DMS 273 treated with DMSO at 0.1 percent for 48 hours (cell line): ENCODE measurements around the gene CXCL3.

ENCODE experiments used
- DNase-seq: peaks from one replicate; lab custom pipeline; 2025; lab: John Stamatoyannopoulos, UW

The CXCL3 gene

DNA sequence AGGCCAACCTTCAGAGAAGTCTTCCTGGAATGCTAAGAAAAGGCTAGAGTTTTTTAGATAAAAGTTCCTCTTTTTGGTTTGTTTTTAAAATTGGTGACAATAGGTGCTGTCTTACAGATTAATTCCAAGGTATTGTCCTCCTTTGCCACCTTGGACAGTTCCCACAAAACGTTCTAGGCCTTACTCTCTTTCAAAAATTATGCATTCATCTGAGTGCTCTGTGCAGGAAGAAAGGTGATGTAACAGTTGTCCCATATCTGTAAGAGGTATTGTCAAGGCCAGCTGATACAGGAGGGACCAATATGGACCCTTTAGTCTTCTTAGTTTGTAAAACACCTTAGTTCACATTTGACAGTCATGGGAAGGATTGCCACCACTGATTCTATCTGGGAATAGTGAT, 24.2 kb downstream of the CXCL3 start:
- DNase-seq = no peak

DNA sequence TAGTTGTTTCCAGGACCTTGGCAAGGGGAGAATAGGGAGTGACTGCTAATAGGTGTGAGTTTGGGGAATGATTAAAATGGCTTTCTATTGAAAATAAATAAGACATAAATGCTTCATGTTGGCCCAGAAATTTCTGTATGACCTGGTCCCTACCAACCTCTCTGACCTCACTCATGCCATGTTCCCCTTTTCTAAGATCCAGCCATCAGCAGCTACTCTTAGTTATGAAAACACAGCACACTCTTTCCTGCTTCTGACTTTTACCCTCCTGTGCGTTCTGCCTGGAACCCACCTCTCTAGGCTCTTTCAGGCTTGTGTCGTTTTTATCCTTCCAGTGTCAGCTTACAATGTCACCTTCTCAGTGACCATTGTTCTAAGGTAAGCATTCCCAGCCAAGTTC, 25.2 kb downstream of the CXCL3 start:
- no peak for DNase-seq

DNA sequence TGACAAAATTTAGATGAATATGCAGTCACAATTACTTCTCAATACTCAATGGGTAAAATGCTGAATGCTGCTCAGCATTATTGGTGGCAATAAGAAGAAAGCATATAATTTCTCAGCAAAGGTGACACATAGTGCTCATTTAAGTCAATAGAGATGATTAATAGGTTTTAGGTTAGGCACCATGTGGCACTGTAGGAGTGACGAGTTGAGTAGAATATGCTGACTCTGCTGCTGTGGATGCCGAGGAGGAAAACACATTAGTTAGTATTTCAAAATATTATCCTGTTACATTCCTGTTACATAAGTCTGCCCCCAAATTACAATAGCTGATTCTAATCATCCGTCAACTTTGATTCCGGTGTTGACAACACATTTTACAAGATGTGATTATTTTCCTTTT, 26.4 kb downstream of the CXCL3 start:
- no peak for DNase-seq

DNA sequence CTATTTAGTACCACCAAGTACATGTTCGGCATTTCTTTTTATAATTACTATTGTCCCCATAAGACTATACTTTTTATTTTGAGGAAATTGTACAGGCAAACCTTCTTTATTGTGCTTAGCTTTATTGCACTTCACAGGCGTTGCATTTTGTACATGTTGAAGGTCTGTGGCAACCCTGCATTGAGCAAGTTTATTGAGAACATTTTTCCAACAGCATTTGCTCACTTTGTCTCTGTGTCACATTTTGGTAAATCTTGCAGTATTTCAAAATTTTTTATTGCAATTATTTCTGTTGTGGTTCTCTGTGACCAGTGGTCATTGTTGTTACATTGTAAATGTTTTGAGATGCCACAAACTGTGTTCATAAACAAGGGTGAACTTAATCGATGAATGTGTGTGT, 29.2 kb downstream of the CXCL3 start:
- DNase-seq = no peak

DNA sequence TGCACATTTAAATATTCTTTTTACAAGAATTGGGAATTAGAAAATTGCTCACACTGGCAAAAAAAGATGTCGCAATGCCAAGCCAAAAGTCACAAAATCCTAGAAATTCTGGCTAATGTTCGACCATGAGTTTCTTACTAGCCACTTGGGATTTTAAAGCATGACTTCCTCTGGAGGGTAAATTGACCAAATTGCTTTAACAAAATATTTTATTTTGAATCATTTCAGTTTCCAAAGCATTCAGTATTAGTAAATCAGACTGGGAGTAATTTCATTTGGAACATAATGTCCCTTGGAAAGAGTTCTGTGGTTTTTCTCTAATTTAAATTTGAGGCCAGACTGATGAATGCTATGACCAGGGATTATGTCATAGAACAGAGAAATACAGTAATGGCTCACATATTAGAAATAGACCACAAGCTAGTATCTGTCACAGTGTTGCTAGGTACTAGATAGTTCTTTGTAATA, 32.4 kb downstream of the CXCL3 start:
- no peak for DNase-seq

DNA sequence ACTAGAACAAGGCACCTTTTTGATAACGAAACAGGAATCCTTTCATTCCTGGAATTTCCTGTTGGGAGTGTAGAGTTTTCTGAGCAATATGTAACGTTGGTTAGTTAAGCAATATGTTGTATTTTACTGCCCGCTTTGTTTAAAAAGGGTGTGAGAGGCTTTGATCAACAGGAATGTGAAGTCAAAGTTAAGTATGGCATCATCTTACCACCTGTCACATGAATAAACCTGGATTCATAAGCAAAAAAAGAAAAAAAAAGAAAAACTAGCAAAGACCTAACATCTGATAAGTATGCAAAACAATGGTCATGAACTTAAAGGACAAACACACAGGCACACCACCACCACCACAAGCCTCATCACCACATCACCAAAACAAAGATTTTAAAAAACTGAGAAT, 33.0 kb downstream of the CXCL3 start:
- DNase-seq = no peak

DNA sequence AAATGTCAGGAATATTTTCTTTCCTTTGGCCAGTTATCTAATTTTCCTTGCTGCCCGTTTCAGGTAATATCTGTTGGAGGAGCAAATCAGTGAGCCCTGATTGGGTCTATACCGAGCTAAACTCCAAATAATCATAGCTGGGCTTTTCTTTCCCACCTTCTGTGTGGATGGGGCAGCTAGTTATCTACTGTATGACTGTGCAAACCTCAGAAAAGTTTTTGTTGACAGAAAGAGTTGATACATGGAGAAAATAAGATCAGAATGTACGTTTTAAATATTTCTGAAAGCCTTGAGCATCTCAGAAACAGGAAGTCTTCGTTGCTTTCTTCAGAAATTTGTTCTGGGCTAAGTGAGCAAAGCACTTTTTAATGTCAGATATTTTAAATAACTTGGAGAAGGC, 33.8 kb downstream of the CXCL3 start:
- DNase-seq = no peak

DNA sequence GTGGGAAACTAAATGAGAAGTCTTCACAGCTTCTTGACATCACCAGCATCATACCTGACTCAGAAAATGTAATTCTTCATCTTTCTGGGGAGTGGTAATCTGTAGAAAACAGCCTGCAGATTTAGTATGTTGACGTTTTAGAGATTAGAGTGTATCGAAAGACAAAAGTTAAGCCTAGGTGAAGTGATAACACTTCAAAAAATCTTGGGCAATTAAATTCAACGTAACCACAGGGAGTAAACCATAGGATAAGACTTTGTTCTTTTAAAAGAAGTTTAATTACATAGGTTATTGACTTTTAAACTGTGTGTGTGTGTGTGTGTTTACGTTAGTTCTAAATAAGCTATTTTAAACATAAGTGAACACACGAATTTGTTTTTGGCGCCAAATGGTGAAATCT, 38.2 kb downstream of the CXCL3 start:
- no peak for DNase-seq

DNA sequence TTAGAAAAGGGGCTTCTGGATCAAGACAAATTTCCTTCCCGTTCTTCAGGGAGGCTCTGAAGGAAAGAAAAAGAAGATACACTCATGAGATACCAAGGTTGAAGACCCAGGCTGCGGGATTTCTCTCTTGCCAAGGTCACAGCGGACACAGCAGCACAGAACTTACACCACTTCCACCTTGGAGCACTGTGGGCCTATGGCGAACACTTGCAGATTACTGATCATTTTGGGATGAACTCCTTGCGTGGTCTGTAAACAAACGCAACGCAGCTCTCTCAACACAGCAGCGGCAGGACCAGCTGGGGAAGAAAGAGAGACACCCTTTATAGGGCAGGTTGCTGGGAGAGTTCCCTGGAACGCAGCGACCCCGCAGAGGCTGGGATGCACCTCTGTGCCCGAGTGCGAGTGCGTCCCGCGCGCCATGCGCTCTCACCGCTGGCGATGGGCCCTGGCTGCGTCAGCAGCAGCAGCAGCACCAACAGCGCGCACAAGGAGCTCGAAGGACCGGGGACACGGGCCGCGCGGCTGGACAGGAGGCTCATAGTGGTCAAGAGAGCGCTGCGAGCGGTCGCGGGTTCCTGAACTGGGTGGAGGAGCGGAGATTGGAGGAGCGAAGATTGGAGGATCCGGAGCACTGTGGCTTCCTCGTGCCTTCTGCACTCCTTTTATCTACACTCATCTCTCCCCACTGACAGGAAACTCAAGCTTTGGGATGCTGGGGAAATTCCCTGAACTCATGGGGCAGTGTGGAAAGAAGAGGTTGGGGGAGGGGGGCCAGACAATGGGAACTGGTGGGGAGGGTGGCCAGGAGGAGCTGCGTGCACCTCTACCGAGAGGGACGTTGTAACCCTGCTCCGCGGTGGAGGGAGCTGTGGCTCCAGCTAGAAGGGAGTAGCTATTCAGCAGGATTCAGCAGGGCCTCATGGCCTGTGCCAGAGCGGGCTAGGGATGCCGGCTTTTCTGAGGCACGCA, 40.2 kb downstream of the CXCL3 start, which contains the start of gene CXCL5:
TSS of gene CXCL5 (minus strand) at position 638 of the 972 bp plus-strand sequence. CDS start at position 542, 96 bp downstream.
- DNase-seq = no peak

DNA sequence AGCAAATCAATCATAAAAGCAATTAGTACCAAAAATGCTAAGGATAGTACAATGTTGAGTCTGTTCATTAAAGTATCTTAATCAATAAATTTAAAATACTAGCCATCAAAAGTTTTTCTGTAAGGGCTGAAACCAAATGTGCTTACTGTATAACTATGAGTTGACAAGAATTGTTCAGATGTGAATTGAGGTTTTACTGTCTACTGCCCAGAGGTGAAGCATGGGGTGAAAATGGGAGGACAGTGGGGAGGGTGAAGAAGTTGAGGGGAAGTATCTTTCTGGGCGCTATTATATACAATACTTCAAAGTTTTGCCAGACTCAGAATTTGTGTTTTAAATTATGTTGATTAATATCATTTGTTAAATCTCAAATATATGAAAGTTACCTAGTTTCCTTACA, 46.4 kb downstream of the CXCL3 start:
- no peak for DNase-seq

DNA sequence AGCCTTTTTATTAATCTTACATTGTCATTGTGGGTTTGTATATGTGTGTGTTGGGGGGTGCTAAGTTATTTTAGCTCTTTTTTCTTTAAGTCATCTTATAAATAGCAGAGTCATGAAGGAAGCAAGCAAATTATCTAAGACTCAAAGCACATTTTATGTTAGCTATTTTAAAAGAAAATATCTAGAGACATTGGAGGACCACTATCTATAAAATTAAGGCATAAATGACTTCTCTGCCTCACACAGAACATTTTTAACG, 46.8 kb downstream of the CXCL3 start:
- DNase-seq = no peak

DNA sequence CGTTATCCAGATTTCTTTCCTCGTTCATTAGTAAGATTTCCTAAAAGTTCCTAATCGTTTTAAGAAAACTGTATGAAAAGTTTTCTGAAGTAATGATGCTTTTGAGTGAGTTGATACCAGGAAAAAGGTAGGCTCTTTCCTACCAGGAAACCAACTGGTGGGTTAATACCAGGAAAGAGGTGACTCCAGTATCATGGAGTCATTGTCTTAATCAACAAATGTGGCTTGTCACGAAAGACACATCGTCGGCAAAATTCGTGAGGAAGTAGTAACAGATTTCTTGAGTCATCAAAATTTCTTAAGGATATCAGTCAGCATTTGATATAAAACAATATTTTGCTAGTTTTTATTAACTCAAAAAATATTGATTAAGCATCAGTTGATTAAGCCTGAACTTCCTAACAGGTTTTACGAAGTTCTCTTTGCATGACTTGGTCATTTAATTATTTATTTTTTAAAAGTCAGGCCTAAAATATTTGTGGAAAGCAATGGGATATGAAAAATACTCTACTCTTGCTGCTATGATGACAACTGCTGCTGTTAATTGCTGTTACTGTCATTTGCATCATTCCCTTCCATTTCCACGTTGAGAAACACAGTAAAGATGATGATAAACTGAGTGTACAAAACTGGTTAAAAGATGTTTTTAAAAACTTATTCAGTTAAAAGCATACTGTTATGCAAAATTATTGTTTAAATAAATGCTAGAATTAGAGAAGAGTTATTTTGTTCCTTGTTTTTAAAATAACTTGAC, 47.3 kb downstream of the CXCL3 start:
- no peak for DNase-seq

DNA sequence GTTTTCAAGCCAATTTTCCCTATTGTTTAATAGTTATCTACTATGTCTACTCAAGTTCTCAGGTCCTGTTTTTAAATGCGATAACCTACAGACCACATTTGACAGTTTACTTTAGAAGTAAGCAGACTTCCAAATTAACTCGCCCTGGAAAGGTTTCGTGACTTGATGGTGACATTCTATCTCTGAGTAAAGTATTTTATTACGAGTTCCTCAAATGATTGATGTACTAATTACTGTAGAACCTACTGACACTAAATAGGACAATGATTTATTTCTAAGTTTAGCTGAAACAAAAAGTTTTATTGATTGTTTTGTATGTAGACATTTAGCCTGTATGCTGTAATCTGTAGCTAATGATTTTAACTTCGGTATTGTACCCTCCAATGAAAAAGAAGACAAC, 48.6 kb downstream of the CXCL3 start:
- no peak for DNase-seq

DNA sequence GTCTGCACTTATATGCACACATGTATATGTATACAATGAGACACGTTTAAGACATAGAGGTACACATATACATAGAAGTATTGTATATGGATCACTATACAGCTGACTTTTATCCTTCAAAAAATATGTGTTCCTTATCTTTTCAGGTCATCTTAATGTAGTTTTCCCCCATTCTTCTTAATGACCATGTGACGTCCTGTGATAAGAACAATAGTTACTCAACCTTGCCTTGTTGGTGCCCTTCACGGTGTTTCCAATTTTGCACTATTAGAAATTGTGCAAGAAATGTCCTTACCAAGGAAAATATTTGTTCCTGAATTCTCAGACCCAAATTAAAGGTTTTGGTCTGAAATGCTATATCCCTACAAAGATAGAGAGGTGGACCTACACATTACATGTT, 49.5 kb downstream of the CXCL3 start:
- no peak for DNase-seq

DNA sequence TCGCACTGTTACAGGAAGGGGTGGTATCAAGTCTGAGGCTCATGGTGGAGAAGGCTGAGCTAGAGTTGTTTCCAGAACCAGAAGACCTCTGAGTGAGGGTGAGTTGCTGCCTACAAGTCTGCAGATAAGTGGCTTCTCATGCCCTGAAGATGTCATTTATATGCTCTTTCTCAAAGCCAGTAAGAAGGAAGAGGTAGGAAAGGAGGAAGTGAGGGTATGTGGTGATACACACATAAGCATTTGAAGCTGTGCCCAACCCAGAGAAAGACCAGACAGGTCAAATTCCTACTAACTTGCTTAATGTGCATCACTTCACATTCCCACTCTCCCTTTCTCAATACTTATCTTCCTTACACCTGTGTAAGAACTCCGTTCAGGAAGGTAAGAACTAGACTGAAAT, 50.4 kb downstream of the CXCL3 start, which contains the start of gene PPBP:
TSS of gene PPBP (minus strand) at position 130 of the 400 bp plus-strand sequence. CDS start at position 43, 87 bp downstream.
- no peak for DNase-seq
